GM23338 (cell line): ENCODE measurements around the gene KHSRP.

Experiments used
- CTCF ChIP-seq, 2 experiments: fragments of 200-600 bp in 1 of 2; sonication (generic) in 1 of 2; conservative IDR thresholded peaks; 2 replicates each; pipeline versions ENCODE4 v1.5.1 to v1.6.1; 2016 to 2017; ENCODE audit warnings: antibody characterized with exemption in 2 of 2, low read depth in 2 of 2, mild to moderate bottlenecking in 2 of 2, moderate library complexity in 1 of 2
- EZH2 ChIP-seq: fragments of 200-600 bp; sonication (generic); IDR thresholded peaks from one replicate; pipeline ENCODE4 v1.8.0; 2017; ENCODE audit warnings: antibody characterized with exemption, mild to moderate bottlenecking, low read depth; ENCODE audit not compliant: unreplicated experiment
- EZH2phosphoT487 ChIP-seq: fragments of 200-600 bp; sonication (generic); IDR thresholded peaks from one replicate; pipeline ENCODE4 v1.8.1; 2018; ENCODE audit warnings: antibody characterized with exemption; ENCODE audit not compliant: unreplicated experiment
- POLR2AphosphoS5 ChIP-seq: IDR thresholded peaks from 2 replicates; pipeline ENCODE4 v1.6.1; 2016; ENCODE audit warnings: antibody characterized with exemption, low read depth
- REST ChIP-seq: IDR thresholded peaks from one replicate; pipeline ENCODE4 v1.6.1; 2018; ENCODE audit warnings: antibody characterized with exemption; ENCODE audit not compliant: unreplicated experiment
- ZNF114 ChIP-seq: fragments of 250-450 bp; sonication (Bioruptor Pico); IDR thresholded peaks from 2 replicates; pipeline ENCODE4 v1.5.0; 2020; ENCODE audit warnings: mild to moderate bottlenecking, moderate library complexity

DNA sequence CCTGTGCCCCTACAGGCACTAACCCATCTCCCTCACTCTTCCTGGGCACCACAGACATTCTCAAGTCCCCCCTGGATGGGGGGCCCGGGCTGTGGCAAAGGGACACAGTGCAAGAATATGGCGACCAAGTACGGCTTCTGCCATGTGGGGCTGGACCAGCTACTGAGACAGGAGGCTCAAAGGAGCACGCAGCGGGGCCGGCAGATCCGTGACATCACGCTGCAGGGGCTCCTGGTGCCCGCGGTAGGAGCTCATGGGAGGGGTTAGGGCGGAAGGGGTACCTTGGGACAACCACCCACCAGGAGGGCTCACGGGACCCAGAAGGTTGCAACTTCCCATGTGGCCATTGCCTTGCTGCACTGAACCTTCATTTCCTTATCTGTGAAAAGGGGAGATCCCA, 28.3 kb downstream of the KHSRP start:
- no peak for TF ChIP-seq CTCF (conservative IDR thresholded peaks at IDR 0.05; ENCODE audit: low read depth in 2 of 2)
- no peak for TF ChIP-seq POLR2AphosphoS5
- TF ChIP-seq EZH2phosphoT487 = no peak
- TF ChIP-seq ZNF114 (CRISPR knock-in tag) = no peak
- TF ChIP-seq REST = no peak
- TF ChIP-seq EZH2 = no peak
